ENCODE data around the gene STH.
"Not testable (repeated sequence)": the region's sequence is repeated elsewhere in the genome, so short reads cannot be mapped to it uniquely, and the experiment has no call there.

Gene STH

GRCh38 chr17:45952814-45953320, 46.2 kb upstream of the STH start:
- Histone ChIP-seq H2BK120ac (ENCODE audit: low read depth, low read length) (no peak overlapping the region), H3K27ac (ENCODE audit: low read depth, low read length) (no peak overlapping the region), H3K4me1 (ENCODE audit: control insufficient read depth, low read depth, low read length) (peaks cover 5% of the 10 kb centered on the region), H3K79me2 (ENCODE audit: control insufficient read depth, insufficient read depth, low read length) (no peaks in the 10 kb centered on the region), H3K18ac (ENCODE audit: low read length) (no peak overlapping the region), H3K9ac (ENCODE audit: low read length) (no peak overlapping the region), H3K79me1 (ENCODE audit: low read length) (no peaks in the 10 kb centered on the region), H2BK5ac (ENCODE audit: low read length) (no peak overlapping the region), H4K5ac (ENCODE audit: low read length) (no peak overlapping the region), H2AK5ac (ENCODE audit: low read length) (no peak overlapping the region), H2BK15ac (replicated peaks; ENCODE audit: low read depth) (no peak overlapping the region), H3K4me3 (ENCODE audit: low read length) (no peak overlapping the region), H3K56ac (ENCODE audit: low read length) (no peak overlapping the region), H3K23ac (ENCODE audit: low read length) (no peak overlapping the region), H3K4me2 (ENCODE audit: low read length) (no peak overlapping the region), H3K4ac (ENCODE audit: low read depth, low read length) (no peak overlapping the region), H4K8ac (ENCODE audit: low read depth, low read length) (no peak overlapping the region), H3K27me3 (ENCODE audit: insufficient read depth, low read length, poor library complexity) (no peaks in the 10 kb centered on the region), H3K36me3 (ENCODE audit: control insufficient read depth, insufficient read depth, low read length) (no peaks in the 10 kb centered on the region)
- no peak for DNase-seq
- WGBS (ENCODE audit: extremely low coverage, insufficient coverage, low lambda C conversion rate), result no CpG with 5 or more reads among the region's 6 CpGs

DNA sequence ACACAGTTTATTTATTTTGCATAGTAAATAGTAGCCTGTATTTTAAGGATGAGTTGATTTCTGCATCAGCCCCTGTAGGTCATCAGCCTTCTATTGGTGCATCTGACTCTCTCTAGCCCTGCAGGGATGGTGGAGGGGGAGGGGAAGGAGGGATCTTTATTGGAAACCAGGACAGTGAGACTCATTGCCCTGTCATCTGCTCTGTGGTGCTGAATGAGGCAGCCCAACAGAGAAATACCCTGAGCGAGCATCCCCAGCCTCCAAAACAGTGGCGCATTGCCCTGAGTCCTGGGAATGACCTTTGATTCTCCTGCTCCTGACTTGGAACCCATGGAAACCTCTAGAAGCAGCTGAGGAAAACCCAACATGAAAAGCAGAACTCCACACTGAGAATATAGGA, 45.5 kb upstream of the STH start:
- Histone ChIP-seq H4K5ac (ENCODE audit: low read length) (no peak overlapping the region), H3K27me3 (ENCODE audit: insufficient read depth, low read length, poor library complexity) (no peaks in the 10 kb centered on the region), H3K4me2 (ENCODE audit: low read length) (no peak overlapping the region), H3K18ac (ENCODE audit: low read length) (no peak overlapping the region), H4K8ac (ENCODE audit: low read depth, low read length) (no peak overlapping the region), H3K23ac (ENCODE audit: low read length) (no peak overlapping the region), H3K79me1 (ENCODE audit: low read length) (no peaks in the 10 kb centered on the region), H3K56ac (ENCODE audit: low read length) (no peak overlapping the region), H3K4me3 (ENCODE audit: low read length) (no peak overlapping the region), H3K79me2 (ENCODE audit: control insufficient read depth, insufficient read depth, low read length) (no peaks in the 10 kb centered on the region), H3K9ac (ENCODE audit: low read length) (no peak overlapping the region), H2BK5ac (ENCODE audit: low read length) (no peak overlapping the region), H3K4ac (ENCODE audit: low read depth, low read length) (no peak overlapping the region), H2BK15ac (replicated peaks; ENCODE audit: low read depth) (no peak overlapping the region), H2BK120ac (ENCODE audit: low read depth, low read length) (no peak overlapping the region), H3K4me1 (ENCODE audit: control insufficient read depth, low read depth, low read length) (peaks cover 5% of the 10 kb centered on the region), H3K36me3 (ENCODE audit: control insufficient read depth, insufficient read depth, low read length) (no peaks in the 10 kb centered on the region), H3K27ac (ENCODE audit: low read depth, low read length) (no peak overlapping the region), H2AK5ac (ENCODE audit: low read length) (no peak overlapping the region)
- no CpG with 5 or more reads among the region's 2 CpGs for WGBS (ENCODE audit: extremely low coverage, insufficient coverage, low lambda C conversion rate)
- no peak for DNase-seq

- Histone ChIP-seq H3K9ac (ENCODE audit: low read length) (no peak overlapping the region), H3K4me3 (ENCODE audit: low read length) (no peak overlapping the region), H2BK15ac (replicated peaks; ENCODE audit: low read depth) (no peak overlapping the region), H2BK5ac (ENCODE audit: low read length) (no peak overlapping the region), H3K79me2 (ENCODE audit: control insufficient read depth, insufficient read depth, low read length) (no peaks in the 10 kb centered on the region), H3K27ac (ENCODE audit: low read depth, low read length) (no peak overlapping the region), H3K4me1 (ENCODE audit: control insufficient read depth, low read depth, low read length) (peaks cover 5% of the 10 kb centered on the region), H3K23ac (ENCODE audit: low read length) (no peak overlapping the region), H3K18ac (ENCODE audit: low read length) (no peak overlapping the region), H2AK5ac (ENCODE audit: low read length) (no peak overlapping the region), H4K5ac (ENCODE audit: low read length) (no peak overlapping the region), H2BK120ac (ENCODE audit: low read depth, low read length) (no peak overlapping the region), H3K4ac (ENCODE audit: low read depth, low read length) (no peak overlapping the region), H3K79me1 (ENCODE audit: low read length) (no peaks in the 10 kb centered on the region), H4K8ac (ENCODE audit: low read depth, low read length) (no peak overlapping the region), H3K56ac (ENCODE audit: low read length) (no peak overlapping the region), H3K27me3 (ENCODE audit: insufficient read depth, low read length, poor library complexity) (no peaks in the 10 kb centered on the region), H3K36me3 (ENCODE audit: control insufficient read depth, insufficient read depth, low read length) (no peaks in the 10 kb centered on the region), H3K4me2 (ENCODE audit: low read length) (no peak overlapping the region)
- no peak for DNase-seq
- no CpG with 5 or more reads among the region's 11 CpGs for WGBS (ENCODE audit: extremely low coverage, insufficient coverage, low lambda C conversion rate)
Measured at GRCh38 chr17:45954914-45955313, 44.1 kb upstream of the STH start.

- Histone ChIP-seq H2BK5ac (ENCODE audit: low read length) (no peak overlapping the region), H3K27me3 (ENCODE audit: insufficient read depth, low read length, poor library complexity) (no peaks in the 10 kb centered on the region), H2AK5ac (ENCODE audit: low read length) (no peak overlapping the region), H3K79me1 (ENCODE audit: low read length) (no peaks in the 10 kb centered on the region), H2BK120ac (ENCODE audit: low read depth, low read length) (no peak overlapping the region), H3K18ac (ENCODE audit: low read length) (no peak overlapping the region), H3K27ac (ENCODE audit: low read depth, low read length) (no peak overlapping the region), H3K56ac (ENCODE audit: low read length) (no peak overlapping the region), H3K79me2 (ENCODE audit: control insufficient read depth, insufficient read depth, low read length) (no peaks in the 10 kb centered on the region), H4K8ac (ENCODE audit: low read depth, low read length) (no peak overlapping the region), H3K9ac (ENCODE audit: low read length) (no peak overlapping the region), H3K4me1 (ENCODE audit: control insufficient read depth, low read depth, low read length) (peaks cover 5% of the 10 kb centered on the region), H4K5ac (ENCODE audit: low read length) (no peak overlapping the region), H3K4me2 (ENCODE audit: low read length) (no peak overlapping the region), H3K4me3 (ENCODE audit: low read length) (no peak overlapping the region), H2BK15ac (replicated peaks; ENCODE audit: low read depth) (no peak overlapping the region), H3K36me3 (ENCODE audit: control insufficient read depth, insufficient read depth, low read length) (no peaks in the 10 kb centered on the region), H3K4ac (ENCODE audit: low read depth, low read length) (no peak overlapping the region), H3K23ac (ENCODE audit: low read length) (no peak overlapping the region)
- WGBS (ENCODE audit: extremely low coverage, insufficient coverage, low lambda C conversion rate), result no CpG with 5 or more reads among the region's 10 CpGs
- DNase-seq, result no peak
Measured at GRCh38 chr17:45955326-45955725, 43.7 kb upstream of the STH start.

DNA sequence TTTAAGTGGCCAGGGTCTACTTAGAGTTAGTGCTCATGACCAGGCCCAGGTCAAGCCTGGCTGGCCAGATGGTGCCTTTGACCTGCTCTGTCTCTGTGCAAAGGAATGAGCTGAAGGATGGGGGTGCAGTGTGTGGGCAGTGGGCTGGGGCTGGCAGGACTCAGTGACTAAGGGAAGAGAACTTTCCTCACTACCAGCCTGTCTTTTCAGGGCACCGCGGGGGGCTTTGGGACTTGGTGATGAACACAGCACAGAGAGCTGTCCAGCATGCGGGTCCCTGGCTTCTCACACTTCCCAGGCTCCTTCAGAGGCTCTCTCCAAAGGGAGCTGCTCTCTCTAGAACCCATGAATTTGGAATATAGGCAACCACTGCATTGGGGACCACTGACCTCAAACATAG, 43.0 kb upstream of the STH start:
- no peak overlapping the region for H3K4ac ChIP-seq (ENCODE audit: low read depth, low read length)
- H4K5ac ChIP-seq (ENCODE audit: low read length), result no peak overlapping the region
- no peak overlapping the region for H4K8ac ChIP-seq (ENCODE audit: low read depth, low read length)
- no peak overlapping the region for H3K18ac ChIP-seq (ENCODE audit: low read length)
- no peak overlapping the region for H3K56ac ChIP-seq (ENCODE audit: low read length)
- H3K27me3 ChIP-seq (ENCODE audit: insufficient read depth, low read length, poor library complexity), result no peaks in the 10 kb centered on the region
- no peak overlapping the region for H3K27ac ChIP-seq (ENCODE audit: low read depth, low read length)
- no CpG with 5 or more reads among the region's 3 CpGs for WGBS (ENCODE audit: extremely low coverage, insufficient coverage, low lambda C conversion rate)
- H2AK5ac ChIP-seq (ENCODE audit: low read length), result no peak overlapping the region
- no peak overlapping the region for H2BK120ac ChIP-seq (ENCODE audit: low read depth, low read length)
- peaks cover 5% of the 10 kb centered on the region for H3K4me1 ChIP-seq (ENCODE audit: control insufficient read depth, low read depth, low read length)
- no peak overlapping the region for H2BK5ac ChIP-seq (ENCODE audit: low read length)
- H3K36me3 ChIP-seq (ENCODE audit: control insufficient read depth, insufficient read depth, low read length), result no peaks in the 10 kb centered on the region
- no peaks in the 10 kb centered on the region for H3K79me2 ChIP-seq (ENCODE audit: control insufficient read depth, insufficient read depth, low read length)
- H3K79me1 ChIP-seq (ENCODE audit: low read length), result no peaks in the 10 kb centered on the region
- no peak for DNase-seq
- no peak overlapping the region for H3K4me2 ChIP-seq (ENCODE audit: low read length)
- no peak overlapping the region for H3K23ac ChIP-seq (ENCODE audit: low read length)
- no peak overlapping the region for H3K4me3 ChIP-seq (ENCODE audit: low read length)
- no peak overlapping the region for H2BK15ac ChIP-seq (replicated peaks; ENCODE audit: low read depth)
- H3K9ac ChIP-seq (ENCODE audit: low read length), result no peak overlapping the region

DNA sequence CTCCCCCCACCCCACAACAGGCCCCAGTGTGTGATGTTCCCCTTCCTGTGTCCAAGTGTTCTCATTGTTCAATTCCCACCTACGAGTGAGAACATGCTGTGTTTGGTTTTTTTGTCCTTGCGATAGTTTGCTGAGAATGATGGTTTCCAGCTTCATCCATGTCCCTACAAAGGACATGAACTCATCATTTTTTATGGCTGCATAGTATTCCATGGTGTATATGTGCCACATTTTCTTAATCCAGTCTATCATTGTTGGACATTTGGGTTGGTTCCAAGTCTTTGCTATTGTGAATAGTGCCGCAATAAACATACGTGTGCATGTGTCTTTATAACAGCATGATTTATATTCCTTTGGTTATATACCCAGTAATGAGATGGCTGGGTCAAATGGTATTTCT, 42.3 kb upstream of the STH start:
- H3K4me1 ChIP-seq (ENCODE audit: control insufficient read depth, low read depth, low read length); H4K8ac ChIP-seq (ENCODE audit: low read depth, low read length); H3K18ac ChIP-seq (ENCODE audit: low read length); H3K79me2 ChIP-seq (ENCODE audit: control insufficient read depth, insufficient read depth, low read length); H2AK5ac ChIP-seq (ENCODE audit: low read length); H3K4me3 ChIP-seq (ENCODE audit: low read length); H2BK15ac ChIP-seq (replicated peaks; ENCODE audit: low read depth); H3K4ac ChIP-seq (ENCODE audit: low read depth, low read length); H3K79me1 ChIP-seq (ENCODE audit: low read length); H3K4me2 ChIP-seq (ENCODE audit: low read length); H3K9ac ChIP-seq (ENCODE audit: low read length); H3K36me3 ChIP-seq (ENCODE audit: control insufficient read depth, insufficient read depth, low read length); H3K27ac ChIP-seq (ENCODE audit: low read depth, low read length); H3K56ac ChIP-seq (ENCODE audit: low read length); DNase-seq; H2BK5ac ChIP-seq (ENCODE audit: low read length); H4K5ac ChIP-seq (ENCODE audit: low read length); H3K27me3 ChIP-seq (ENCODE audit: insufficient read depth, low read length, poor library complexity); H3K23ac ChIP-seq (ENCODE audit: low read length); H2BK120ac ChIP-seq (ENCODE audit: low read depth, low read length): not testable (repeated sequence)
- no CpG with 5 or more reads among the region's 4 CpGs for WGBS (ENCODE audit: extremely low coverage, insufficient coverage, low lambda C conversion rate)

Data from mesendoderm (in vitro differentiated cells).